ENCODE measurements around the gene GNB1.

Gene GNB1

GRCh38 chr1:1925437-1926345 is 34.8 kb upstream of the GNB1 start:
- no peak for TF ChIP-seq CTCF (conservative IDR thresholded peaks at IDR 0.05)
- H3K27ac ChIP-seq = no peak overlapping the region

GRCh38 chr1:1924849-1925248 is 34.0 kb upstream of the GNB1 start:
- no peak overlapping the region for H3K27ac ChIP-seq
- no peak for TF ChIP-seq CTCF (conservative IDR thresholded peaks at IDR 0.05)

DNA sequence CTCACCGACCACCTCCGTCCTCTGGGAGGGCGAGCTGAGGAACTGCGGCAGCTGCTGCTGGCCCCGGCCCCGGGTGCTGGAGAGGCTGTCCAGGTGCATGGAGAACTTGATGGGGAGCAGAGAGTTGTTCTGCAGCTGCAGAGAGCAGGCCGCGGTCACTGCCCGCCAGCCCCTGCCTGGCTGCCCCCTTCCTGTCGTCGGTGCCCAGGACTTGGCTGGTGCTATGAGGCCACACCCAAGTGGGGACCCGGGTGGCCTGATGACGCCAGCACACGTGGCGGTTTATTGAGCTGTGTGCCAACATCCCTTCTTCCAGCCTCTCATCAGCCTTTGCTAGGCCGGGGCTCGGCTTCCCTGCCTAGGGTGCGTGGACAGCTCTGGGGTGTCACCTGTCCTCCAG is 33.5 kb upstream of the GNB1 start:
- TF ChIP-seq CTCF (conservative IDR thresholded peaks at IDR 0.05) = no peak
- H3K27ac ChIP-seq = no peak overlapping the region

DNA sequence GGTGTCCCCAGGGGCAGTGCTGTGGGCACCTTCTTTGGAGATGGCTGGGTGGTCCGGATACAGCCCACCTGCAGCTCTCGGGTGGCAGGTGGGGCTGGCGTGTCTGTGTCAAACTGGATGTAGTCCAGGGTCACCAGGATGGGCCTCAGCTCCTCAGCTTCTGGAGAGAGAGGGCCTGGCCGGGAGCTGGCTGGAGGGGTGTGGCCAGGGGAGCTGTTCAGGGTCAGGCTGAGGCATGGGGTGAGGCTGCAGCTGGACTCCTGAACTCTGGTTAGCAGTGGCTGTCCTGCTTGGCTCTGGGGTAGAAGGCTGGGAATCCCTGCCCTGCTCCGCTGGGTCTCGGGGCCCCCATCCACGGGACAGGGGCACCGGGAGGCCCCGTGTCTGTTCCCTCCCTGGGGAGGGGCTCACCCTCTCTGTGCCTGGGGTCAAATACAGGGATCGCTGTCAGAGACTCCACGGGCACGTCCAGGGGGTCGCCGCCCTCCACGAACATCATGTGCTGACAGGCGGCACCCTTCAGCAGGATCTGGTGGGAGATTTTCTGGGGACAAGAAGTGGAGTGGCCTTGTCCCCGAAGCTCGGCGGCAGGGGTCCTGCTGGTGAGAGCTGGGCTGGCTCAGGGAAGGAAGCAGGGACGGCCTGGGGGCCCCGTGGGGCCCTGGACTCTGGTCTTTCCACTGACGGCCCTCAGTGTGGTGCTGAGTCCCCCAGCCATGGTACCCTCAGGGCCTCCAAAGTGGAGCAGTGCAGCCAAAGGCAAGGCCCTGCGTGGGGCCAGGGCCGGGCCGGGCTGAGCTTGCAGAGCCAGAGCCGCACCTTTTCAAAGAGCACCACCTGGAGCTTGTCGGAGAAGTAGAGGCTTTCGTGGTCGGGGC is 32.3 kb upstream of the GNB1 start:
- TF ChIP-seq CTCF (conservative IDR thresholded peaks at IDR 0.05) = no peak
- no peak overlapping the region for H3K27ac ChIP-seq

- no peak overlapping the region for H3K27ac ChIP-seq
- no peak for TF ChIP-seq CTCF (conservative IDR thresholded peaks at IDR 0.05)
Measured at GRCh38 chr1:1922702-1922955, 31.7 kb upstream of the GNB1 start.

DNA sequence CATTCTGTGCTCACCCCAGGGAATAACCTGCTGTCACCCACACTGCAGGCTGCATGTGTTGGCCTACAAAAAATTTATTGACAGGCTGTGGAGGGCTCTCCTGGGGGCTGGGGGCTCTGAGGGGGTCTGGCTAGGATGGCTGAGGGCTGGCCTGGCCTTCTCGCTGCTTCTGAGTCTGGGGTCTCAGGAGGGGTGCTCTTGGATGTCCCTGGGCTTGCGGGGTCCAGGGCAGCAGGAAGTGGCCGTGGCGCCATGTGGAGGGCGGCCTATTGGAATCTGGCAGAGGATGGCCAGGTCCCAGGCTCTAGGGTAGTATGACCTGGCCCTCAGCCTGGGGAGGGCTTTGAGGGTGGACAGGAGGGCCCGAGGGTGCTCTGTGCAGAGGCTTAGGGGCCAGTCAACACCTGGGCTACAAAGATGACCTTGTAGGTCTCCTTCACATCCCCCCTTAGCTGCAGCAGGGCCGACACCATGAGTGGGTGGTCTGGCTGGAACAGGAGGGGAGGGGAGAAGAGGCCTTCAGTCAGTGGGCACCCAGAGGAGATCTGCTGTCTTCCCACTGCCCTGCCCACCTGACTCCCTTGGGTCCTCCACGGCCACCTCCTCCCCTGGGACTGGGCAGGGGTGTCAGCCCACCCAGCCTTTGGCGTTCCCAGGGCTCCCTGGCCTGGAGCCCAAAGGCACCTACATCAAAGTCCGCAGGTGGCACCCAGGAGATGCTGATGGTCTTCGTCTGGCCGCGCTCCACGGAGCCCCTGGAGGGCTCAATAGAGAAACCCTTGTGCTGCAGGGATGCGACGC is 31.2 kb upstream of the GNB1 start:
- no peak for TF ChIP-seq CTCF (conservative IDR thresholded peaks at IDR 0.05)
- no peak overlapping the region for H3K27ac ChIP-seq

DNA sequence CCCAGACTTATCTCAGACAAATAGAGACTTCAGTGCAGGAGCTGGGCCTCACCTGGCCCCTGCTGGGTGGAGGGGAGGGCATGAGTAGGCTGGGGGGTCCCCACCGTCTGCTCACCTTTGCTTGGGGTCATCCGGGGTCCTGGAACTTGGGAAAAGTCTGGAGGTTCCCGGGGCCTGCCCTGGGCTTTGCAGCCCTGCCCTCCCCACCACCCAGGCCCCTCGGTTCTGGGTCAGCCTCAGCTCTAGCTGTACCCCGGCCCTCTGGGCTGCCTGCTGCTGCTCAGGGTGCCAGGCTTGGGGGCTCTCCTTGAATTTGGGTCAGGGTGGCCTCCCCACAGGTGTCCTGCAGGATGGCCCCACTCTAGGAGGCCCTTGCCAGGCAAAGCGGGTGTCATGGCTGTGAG is 30.6 kb upstream of the GNB1 start:
- H3K27ac ChIP-seq = no peak overlapping the region
- no peak for TF ChIP-seq CTCF (conservative IDR thresholded peaks at IDR 0.05)

All from VCaP (cell line).